ENCODE measurements around the gene RPN2.

- TF ChIP-seq GMEB2 (CRISPR knock-in tag; IDR thresholded peaks at IDR 0.05; ENCODE audit: low read depth), result no peak
- no peak for TF ChIP-seq RARG (CRISPR knock-in tag; IDR thresholded peaks at IDR 0.05; ENCODE audit: low read depth)
- TF ChIP-seq MTA1 (CRISPR knock-in tag; IDR thresholded peaks at IDR 0.05; ENCODE audit: borderline replicate concordance), result no peak
- no peak for TF ChIP-seq MAX (IDR thresholded peaks at IDR 0.05)
Observed at GRCh38 chr20:37230200-37230599, 51.1 kb downstream of the RPN2 start.

Data from HepG2 (cell line).